ENCODE measurements around the gene ABCA13. TPM values are rescaled to one million over a fixed set of nuclear protein-coding genes. Genes with fewer than 3 reads are reported as not detected.

Gene ABCA13
- total RNA-seq, 1 experiment from 2014 or later = not detected

DNA sequence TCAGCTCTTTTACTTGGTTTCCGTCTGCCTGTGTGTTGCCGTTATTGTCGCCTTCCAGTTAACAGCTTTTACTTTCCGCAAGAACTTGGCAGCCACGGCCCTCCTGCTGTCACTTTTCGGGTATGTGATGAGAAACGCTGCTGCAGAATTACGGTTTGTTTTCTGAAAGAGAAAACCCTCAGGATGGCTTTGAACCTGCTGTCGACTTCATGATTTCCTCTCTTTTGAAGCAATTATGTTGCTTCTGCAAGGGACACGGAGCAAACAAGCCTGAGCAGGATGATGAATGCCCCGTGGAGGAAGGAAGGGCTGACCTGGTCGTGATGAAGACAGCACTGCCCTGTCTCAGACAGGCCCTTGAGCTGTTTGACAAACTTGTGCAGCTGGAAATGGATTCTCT lies 339.8 kb downstream of the ABCA13 start:
- ChIA-PET RAD21 (ENCODE audit: low non-redundant PET in 1 of 2, low total read pairs in 2 of 2, uncharacterized antibody in 2 of 2, unreplicated experiment in 2 of 2) (no interaction called here), CTCF (no interaction called here), POLR2A (no interaction called here)
- Histone ChIP-seq H4K20me1 (ENCODE audit: insufficient read depth) (no peaks in the 10 kb centered on the region), H2AFZ (ENCODE audit: low read depth, low read length, poor library complexity, severe bottlenecking) (no peak overlapping the region), H3K27ac (ENCODE audit: low read depth, low read length) (no peak overlapping the region), H3K9me2 (ENCODE audit: insufficient read depth) (no peaks in the 10 kb centered on the region), H3K4me1 (ENCODE audit: control insufficient read depth in 1 of 2, insufficient read depth in 2 of 2, low read length in 2 of 2) (no peaks in the 10 kb centered on the region), H3K9me3 (ENCODE audit: control insufficient read depth in 1 of 2, insufficient read depth in 1 of 2, low read depth in 1 of 2, low read length in 2 of 2) (peaks cover 0 to 8% of the 10 kb centered on the region in 2 experiments; a peak in 2 of 4 replicates), H3K36me3 (ENCODE audit: control insufficient read depth in 1 of 2, insufficient read depth in 2 of 2, low read length in 2 of 2) (no peaks in the 10 kb centered on the region), H3K4me2 (ENCODE audit: low read length) (no peak overlapping the region), H3K4me3 (replicated peaks in 1 of 2; ENCODE audit: low read depth in 1 of 2, low read length in 2 of 2) (no peak overlapping the region), H3K79me2 (ENCODE audit: insufficient read depth, low read length) (no peaks in the 10 kb centered on the region), H3K9ac (ENCODE audit: low read length) (no peak overlapping the region), H3K27me3 (ENCODE audit: insufficient read depth, low read length) (no peaks in the 10 kb centered on the region)
- TF ChIP-seq SRF (IDR thresholded peaks at IDR 0.05; ENCODE audit: low read depth) (no peak), RAD21 (IDR thresholded peaks at IDR 0.05; ENCODE audit: low read depth) (no peak), CEBPB (IDR thresholded peaks at IDR 0.05; ENCODE audit: low read depth) (no peak), EZH2 (IDR thresholded peaks at IDR 0.05) (no peak), ZNF274 (IDR thresholded peaks at IDR 0.05; ENCODE audit: low read depth, low read length) (no peak), SP1 (IDR thresholded peaks at IDR 0.05; ENCODE audit: low read depth) (no peak), FOSL1 (IDR thresholded peaks at IDR 0.05; ENCODE audit: low read depth) (no peak), POLR2AphosphoS5 (IDR thresholded peaks at IDR 0.05; ENCODE audit: low read depth, low read length) (no peak), YY1 (IDR thresholded peaks at IDR 0.05; ENCODE audit: extremely low read depth, insufficient replicate concordance, low read depth, low read length) (no peak), ELF1 (IDR thresholded peaks at IDR 0.05; ENCODE audit: borderline replicate concordance, low read depth) (no peak), TCF7L2 (IDR thresholded peaks at IDR 0.05; ENCODE audit: borderline replicate concordance, extremely low read depth, insufficient read depth, insufficient read length) (no peak), EZH2phosphoT487 (IDR thresholded peaks at IDR 0.05; ENCODE audit: borderline replicate concordance) (no peak), POLR2A (IDR thresholded peaks at IDR 0.05; ENCODE audit: borderline replicate concordance, extremely low read depth, insufficient read depth, insufficient read length) (no peak), JUND (IDR thresholded peaks at IDR 0.05) (no peak)
- TF ChIP-seq, protein P1, sequence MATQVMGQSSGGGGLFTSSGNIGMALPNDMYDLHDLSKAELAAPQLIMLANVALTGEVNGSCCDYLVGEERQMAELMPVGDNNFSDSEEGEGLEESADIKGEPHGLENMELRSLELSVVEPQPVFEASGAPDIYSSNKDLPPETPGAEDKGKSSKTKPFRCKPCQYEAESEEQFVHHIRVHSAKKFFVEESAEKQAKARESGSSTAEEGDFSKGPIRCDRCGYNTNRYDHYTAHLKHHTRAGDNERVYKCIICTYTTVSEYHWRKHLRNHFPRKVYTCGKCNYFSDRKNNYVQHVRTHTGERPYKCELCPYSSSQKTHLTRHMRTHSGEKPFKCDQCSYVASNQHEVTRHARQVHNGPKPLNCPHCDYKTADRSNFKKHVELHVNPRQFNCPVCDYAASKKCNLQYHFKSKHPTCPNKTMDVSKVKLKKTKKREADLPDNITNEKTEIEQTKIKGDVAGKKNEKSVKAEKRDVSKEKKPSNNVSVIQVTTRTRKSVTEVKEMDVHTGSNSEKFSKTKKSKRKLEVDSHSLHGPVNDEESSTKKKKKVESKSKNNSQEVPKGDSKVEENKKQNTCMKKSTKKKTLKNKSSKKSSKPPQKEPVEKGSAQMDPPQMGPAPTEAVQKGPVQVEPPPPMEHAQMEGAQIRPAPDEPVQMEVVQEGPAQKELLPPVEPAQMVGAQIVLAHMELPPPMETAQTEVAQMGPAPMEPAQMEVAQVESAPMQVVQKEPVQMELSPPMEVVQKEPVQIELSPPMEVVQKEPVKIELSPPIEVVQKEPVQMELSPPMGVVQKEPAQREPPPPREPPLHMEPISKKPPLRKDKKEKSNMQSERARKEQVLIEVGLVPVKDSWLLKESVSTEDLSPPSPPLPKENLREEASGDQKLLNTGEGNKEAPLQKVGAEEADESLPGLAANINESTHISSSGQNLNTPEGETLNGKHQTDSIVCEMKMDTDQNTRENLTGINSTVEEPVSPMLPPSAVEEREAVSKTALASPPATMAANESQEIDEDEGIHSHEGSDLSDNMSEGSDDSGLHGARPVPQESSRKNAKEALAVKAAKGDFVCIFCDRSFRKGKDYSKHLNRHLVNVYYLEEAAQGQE (IDR thresholded peaks at IDR 0.05; ENCODE audit: low read depth) = no peak
- TF ChIP-seq, protein P2, sequence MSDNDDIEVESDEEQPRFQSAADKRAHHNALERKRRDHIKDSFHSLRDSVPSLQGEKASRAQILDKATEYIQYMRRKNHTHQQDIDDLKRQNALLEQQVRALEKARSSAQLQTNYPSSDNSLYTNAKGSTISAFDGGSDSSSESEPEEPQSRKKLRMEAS (IDR thresholded peaks at IDR 0.05) = no peak
- TF ChIP-seq, protein P3, sequence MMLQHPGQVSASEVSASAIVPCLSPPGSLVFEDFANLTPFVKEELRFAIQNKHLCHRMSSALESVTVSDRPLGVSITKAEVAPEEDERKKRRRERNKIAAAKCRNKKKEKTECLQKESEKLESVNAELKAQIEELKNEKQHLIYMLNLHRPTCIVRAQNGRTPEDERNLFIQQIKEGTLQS (IDR thresholded peaks at IDR 0.05) = no peak
- TF ChIP-seq, protein P4, sequence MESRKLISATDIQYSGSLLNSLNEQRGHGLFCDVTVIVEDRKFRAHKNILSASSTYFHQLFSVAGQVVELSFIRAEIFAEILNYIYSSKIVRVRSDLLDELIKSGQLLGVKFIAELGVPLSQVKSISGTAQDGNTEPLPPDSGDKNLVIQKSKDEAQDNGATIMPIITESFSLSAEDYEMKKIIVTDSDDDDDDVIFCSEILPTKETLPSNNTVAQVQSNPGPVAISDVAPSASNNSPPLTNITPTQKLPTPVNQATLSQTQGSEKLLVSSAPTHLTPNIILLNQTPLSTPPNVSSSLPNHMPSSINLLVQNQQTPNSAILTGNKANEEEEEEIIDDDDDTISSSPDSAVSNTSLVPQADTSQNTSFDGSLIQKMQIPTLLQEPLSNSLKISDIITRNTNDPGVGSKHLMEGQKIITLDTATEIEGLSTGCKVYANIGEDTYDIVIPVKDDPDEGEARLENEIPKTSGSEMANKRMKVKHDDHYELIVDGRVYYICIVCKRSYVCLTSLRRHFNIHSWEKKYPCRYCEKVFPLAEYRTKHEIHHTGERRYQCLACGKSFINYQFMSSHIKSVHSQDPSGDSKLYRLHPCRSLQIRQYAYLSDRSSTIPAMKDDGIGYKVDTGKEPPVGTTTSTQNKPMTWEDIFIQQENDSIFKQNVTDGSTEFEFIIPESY (IDR thresholded peaks at IDR 0.05; ENCODE audit: extremely low read depth, insufficient replicate concordance, low read length) = no peak
- no TSS peak for BruUV-seq (replicated peaks)
- intact Hi-C loops (cut with micrococcal nuclease) = no loop called here
- DNase-seq (ENCODE audit: low read depth, low spot score) = no peak
- no peak for ATAC-seq
